Choroid plexus epithelial cell (primary cell): Measurements from ENCODE around the gene SWI5.
A peak's percentile ranks its signal among the peaks of the same experiment; 100 is the strongest.

Experiments used
- DNase-seq: peaks from one replicate; pipeline ENCODE4 v3.0.0-alpha.2; 2010; ENCODE audit warnings: low read depth
- H3K4me3 ChIP-seq: 2 replicates; pipeline ENCODE4 v1.5.1; 2011; ENCODE audit warnings: low read depth, mild to moderate bottlenecking, control low read depth, low read length, moderate library complexity
- CTCF ChIP-seq: conservative IDR thresholded peaks from 2 replicates; pipeline ENCODE4 v1.5.1; 2011; ENCODE audit warnings: low read depth, mild to moderate bottlenecking, control low read depth, inconsistent platforms, low read length, moderate library complexity

The SWI5 gene

GRCh38 chr9:128258326-128258725 lies 17.8 kb upstream of the SWI5 start:
- no peak overlapping the region for H3K4me3 ChIP-seq
- no peak for DNase-seq
- no peak for TF ChIP-seq CTCF

GRCh38 chr9:128259156-128259555 lies 16.9 kb upstream of the SWI5 start:
- TF ChIP-seq CTCF, result peak; percentile 21

GRCh38 chr9:128260340-128260739 lies 15.7 kb upstream of the SWI5 start:
- no peak overlapping the region for H3K4me3 ChIP-seq
- no peak for DNase-seq
- TF ChIP-seq CTCF, result no peak

More at GRCh38 chr9:128259156-128259555, 16.9 kb upstream of the SWI5 start:
- DNase-seq, result no peak
- no peak overlapping the region for H3K4me3 ChIP-seq

- no peak for TF ChIP-seq CTCF
- no peak overlapping the region for H3K4me3 ChIP-seq
- DNase-seq, result no peak
These were observed 13.4 kb upstream of the SWI5 start for GRCh38 chr9:128262687-128263086.

- no peak overlapping the region for H3K4me3 ChIP-seq
- DNase-seq, result no peak
- TF ChIP-seq CTCF, result no peak
These were observed 10.7 kb upstream of the SWI5 start for GRCh38 chr9:128265348-128265847.

- no peak overlapping the region for H3K4me3 ChIP-seq
- no peak for TF ChIP-seq CTCF
These were observed 9.0 kb upstream of the SWI5 start for GRCh38 chr9:128266868-128267590.

GRCh38 chr9:128271112-128271511 lies 5.0 kb upstream of the SWI5 start:
- H3K4me3 ChIP-seq, result no peak overlapping the region
- no peak for DNase-seq
- TF ChIP-seq CTCF, result no peak

More at GRCh38 chr9:128266868-128267590, 9.0 kb upstream of the SWI5 start:
- no peak for DNase-seq
